NCI-H524 (cell line): ENCODE results near the gene RANGRF.
"Not testable (repeated sequence)": the region's sequence is repeated elsewhere in the genome, so short reads cannot be mapped to it uniquely, and the experiment has no call there.

Source experiments
- DNase-seq, 2 experiments: peaks; one replicate each; lab custom pipeline; 2025; lab: John Stamatoyannopoulos, UW

The RANGRF gene, protein sequence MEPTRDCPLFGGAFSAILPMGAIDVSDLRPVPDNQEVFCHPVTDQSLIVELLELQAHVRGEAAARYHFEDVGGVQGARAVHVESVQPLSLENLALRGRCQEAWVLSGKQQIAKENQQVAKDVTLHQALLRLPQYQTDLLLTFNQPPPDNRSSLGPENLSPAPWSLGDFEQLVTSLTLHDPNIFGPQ

DNA sequence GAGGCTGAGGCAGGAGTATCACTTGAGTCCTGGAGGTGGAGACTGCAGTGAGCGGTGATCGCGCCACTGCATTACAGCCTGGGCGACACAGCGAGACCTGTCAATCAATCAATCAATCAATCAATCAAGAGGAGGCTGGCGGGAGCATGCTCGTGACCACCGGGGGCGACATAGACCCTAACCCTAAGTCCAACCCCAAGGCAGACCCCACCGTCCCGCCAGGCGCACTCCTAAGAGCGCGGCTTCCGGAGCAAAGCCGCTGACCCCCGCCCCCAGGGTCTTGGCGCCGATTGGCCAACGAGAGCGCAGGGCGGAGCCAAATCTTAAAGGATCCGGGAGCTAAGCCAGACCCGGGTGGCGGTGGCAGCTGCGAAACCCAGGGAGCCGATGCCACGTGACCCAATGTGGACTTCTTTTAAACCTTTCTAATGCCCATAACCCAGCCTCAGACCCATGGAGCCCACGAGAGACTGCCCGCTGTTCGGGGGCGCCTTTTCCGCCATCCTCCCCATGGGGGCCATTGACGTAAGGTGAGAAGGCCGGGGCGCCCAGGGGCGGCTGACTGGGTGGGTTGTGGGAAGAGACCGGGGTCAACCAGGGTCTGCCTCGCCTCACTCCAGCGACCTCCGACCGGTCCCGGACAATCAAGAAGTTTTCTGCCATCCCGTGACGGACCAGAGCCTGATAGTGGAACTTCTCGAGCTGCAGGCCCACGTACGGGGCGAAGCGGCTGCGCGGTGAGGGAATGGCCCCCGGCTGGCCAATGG, at the start of gene RANGRF:
Gene RANGRF (plus strand): TSS at position 335 of the 767 bp plus-strand sequence. CDS start 119 bp downstream, at position 454.
- DNase-seq = peak; percentile 22 to 75

DNA sequence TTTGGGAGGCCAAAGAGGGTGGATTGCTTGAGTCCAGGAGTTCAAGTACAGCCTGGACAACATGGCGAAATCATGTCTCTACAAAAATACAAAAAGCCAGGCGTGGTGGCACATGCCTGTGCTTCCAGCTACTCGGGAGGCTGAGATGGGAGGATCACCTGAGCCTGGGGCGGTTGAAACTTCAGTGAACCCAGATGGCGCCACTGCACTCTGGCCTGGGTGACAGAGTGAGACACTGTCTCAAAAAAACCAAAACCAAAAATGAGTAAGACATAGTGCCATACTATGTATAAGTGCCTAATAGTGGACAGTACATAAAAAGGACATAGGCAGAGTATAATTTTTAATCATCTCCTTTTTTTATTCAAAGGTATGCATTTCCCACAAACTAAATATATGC, 44.6 kb upstream of the RANGRF start:
- no peak for DNase-seq

DNA sequence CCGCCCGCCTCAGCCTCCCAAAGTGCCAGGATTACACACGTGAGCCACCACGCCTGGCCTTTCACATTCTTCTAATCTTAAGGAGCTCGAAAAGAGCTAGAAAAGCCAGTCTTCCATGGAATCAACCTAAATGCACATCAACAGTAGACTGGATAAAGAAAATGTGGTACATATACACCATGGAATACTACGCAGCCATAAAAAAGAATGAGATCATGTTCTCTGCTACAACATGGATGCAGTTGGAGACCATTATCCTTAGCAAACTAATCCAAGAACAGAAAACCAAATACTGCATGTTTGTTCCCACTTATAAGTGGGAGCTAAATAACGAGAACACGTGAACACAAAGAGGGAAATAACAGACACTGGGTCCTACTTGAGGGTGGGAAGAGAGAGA, 43.7 kb upstream of the RANGRF start:
- no peak for DNase-seq

DNA sequence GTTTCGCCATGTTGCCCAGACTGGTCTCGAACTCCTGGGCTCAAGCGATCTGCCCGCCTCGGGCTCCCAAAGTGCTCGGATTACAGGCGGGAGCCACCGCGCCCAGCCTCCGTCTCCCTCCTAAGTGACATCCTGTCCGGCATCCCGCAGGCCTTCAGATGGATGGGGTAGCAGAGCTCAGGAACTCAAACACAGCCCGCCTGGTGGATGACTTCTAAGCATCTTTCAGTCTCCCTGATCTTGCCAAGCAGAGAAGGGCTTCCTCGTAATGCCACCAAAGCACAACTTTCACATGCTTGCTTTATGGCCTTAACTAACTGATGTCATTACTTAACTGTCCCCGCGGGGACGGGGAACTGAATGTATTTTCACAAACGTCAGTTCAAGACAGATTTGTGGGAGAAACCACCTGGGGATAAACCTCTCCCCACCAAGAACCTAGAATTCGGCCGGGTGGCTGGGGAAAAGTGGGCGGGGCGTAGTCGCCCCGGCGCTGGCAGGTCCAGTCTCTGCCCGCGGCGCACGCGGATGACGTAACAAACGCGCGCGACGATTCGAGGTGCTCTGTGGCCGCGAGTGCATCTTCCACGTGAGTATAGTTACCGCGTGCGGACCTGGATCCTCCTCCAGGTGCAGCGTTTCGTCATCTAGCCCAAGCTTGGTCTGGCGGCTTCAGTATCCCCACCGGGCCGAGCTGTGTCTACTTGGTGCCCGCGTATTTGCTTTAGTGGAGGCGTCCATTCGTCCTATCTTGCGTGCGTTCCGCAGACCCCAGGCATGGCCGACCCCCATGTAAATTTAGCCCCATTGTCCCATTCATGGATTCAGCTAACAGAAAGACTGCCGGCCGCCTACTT, 39.5 kb upstream of the RANGRF start, which contains the start of gene PFAS:
Gene PFAS (plus strand): TSS at position 539 of the 857 bp plus-strand sequence. CDS start 4,649 bp downstream, outside the sequence.
- peak; percentile 34 to 82 for DNase-seq

DNA sequence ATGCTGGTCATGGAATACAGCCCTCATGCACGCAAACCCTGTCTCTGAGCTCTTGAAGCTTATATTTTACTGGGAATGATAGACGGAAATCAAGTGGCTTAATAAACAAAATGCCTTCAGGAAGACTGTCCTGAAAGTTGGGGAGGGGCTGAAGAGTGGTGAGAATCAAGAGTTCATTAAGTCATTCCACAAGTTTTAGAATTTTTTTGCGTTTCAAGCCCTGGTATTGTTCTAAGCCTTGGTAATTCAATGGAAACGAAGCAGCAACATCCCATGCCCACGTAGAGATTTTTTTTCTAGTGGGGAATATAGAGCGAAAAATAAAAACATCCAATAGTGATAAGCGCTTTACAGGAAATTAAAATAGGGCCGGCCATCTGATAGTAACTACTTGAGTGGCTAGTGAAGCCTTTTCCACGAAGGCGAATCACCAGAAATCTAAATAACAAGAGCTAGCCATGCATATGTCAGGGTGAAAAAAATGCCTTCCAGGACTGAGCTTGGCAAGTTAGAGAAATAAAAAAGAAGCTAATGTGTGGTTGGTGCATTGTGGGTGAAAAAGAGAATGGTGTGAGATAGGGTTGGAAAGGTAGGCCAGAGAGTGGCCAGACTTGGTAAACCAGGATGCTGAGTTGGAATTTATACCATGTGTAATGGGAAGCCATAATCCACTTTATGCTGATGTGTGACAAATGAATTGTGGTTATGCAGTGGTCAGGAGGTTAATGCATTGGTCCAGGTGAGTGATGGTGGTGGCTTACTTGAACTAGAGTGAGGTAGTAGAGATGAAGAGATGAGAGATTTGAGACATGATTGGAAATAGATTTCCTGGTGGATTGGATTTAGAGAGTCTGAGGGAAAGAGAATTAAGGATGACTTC, 38.6 kb upstream of the RANGRF start:
- DNase-seq = no peak

DNA sequence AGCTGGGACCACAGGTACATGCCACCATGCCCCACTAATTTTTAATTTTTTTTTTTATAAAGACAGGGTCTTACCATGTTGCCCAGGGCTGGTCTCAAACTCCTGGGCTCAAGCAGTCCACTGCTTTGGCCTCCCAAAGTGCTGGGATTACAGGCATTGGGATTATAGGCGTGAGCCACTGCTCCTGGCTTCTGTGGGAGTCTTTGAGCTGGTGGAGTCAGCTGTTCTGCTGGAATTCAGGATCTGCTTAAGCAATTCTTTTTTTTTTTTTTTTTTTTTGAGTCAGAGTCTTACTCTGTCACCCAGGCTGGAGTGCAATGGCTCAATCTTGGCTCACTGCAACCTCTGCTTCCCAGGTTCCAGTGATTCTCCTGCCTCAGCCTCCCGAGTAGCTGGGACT, 37.1 kb upstream of the RANGRF start:
- DNase-seq = not testable (repeated sequence)

DNA sequence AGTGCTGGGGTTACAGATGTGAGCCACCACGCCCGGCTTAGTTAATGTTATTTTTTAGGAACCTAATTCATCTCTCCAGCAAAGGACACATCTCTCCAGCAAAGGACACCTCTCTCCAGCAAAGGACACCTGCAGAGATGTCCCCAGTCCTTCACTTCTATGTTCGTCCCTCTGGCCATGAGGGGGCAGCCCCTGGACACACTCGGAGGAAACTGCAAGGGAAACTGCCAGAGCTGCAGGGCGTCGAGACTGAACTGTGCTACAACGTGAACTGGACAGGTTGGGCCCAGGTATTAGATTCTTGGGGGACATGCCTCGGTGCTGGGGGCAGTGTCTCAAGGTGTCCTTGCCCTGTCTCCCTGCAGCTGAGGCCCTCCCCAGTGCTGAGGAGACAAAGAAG, 34.7 kb upstream of the RANGRF start:
- peak in 1 of 2 experiments; percentile 19 for DNase-seq

DNA sequence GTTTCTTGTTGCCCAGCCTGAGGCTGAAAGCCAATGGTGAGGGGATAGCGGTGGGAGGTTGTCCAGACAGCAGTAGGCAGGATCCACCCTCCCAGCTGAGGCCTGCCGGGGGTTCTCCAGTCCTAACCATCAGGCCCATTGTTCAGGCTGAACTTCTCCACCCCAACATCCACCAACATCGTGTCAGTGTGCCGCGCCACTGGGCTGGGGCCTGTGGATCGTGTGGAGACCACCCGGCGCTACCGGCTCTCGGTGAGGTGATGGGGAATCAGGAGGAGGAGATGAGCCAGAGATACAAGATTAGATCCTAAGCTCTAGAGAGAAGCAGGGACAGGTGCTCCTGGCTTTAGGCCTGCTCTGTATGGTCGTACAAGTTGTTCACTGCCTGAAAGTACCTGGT, 33.6 kb upstream of the RANGRF start:
- no peak for DNase-seq

DNA sequence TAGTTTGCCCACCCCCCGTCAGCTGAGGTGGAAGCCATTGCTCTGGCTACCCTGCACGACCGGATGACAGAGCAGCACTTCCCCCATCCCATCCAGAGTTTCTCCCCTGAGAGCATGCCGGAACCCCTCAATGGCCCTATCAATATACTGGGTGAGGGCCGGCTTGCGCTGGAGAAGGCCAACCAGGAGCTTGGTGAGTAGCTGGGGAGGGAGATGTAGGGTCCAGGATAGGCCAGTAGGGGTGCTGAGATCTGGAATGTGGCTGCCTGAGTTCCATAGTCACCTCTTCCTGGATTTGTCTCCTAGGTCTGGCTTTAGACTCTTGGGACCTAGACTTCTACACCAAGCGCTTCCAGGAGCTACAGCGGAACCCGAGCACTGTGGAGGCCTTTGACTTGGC, 33.0 kb upstream of the RANGRF start:
- no peak for DNase-seq

DNA sequence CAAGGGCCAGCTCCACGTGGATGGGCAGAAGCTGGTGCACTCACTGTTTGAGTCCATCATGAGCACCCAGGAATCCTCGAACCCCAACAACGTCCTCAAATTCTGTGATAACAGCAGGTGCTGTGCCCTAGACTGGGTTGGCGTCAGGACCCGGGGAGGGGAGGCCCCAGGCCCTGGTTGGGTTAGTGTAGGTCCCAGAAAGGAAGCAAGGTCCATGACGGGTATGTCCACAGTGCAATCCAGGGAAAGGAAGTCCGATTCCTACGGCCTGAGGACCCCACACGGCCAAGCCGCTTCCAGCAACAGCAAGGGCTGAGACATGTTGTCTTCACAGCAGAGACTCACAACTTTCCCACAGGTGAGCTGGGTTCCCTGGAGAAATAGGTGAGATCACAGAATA, 32.2 kb upstream of the RANGRF start:
- no peak for DNase-seq

DNA sequence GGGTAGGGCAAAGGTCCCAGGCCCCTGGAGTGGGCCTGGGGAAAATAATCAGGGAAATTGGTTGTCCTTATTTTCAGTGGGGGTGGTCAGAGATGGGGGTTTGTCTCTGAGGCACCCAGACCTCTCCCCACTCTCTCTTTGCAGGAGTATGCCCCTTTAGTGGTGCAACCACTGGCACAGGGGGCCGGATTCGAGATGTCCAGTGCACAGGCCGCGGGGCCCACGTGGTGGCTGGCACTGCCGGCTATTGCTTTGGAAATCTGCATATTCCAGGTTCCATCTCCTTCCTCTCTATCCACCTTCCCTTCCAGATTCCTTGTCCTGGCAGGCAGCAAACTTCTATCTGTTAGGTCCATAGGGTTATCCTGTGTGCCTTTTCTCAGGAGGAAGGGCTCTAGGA, 31.8 kb upstream of the RANGRF start:
- no peak for DNase-seq

DNA sequence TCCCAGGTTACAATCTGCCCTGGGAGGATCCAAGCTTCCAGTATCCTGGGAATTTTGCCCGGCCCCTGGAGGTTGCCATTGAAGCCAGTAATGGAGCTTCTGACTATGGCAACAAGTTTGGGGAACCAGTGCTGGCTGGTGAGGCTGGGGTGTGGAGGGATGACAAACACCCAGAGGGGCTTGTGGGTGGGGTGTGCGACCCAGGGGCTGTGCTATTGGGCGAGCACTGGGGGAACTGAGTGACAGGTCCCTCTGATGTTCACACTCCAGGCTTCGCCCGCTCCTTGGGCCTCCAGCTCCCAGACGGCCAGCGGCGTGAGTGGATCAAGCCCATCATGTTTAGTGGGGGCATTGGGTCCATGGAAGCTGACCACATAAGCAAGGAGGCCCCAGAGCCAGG, 30.7 kb upstream of the RANGRF start:
- no peak for DNase-seq

DNA sequence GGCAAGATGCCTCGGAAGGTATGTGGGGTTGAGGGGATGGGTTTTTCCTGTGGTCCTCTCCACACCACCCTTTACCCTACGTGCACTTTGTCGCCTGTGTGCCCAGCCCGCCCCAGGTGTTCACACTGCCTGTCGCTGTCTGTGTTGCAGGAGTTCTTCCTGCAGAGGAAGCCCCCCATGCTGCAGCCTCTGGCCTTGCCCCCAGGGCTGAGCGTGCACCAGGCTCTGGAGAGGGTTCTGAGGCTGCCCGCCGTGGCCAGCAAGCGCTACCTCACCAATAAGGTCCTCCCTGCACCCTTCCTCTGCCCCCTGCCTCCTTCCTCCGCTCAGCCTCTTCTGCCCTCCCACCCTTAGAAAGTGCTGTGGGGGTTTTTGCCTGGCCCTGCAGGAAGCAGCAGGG, 24.1 kb upstream of the RANGRF start:
- DNase-seq = no peak

DNA sequence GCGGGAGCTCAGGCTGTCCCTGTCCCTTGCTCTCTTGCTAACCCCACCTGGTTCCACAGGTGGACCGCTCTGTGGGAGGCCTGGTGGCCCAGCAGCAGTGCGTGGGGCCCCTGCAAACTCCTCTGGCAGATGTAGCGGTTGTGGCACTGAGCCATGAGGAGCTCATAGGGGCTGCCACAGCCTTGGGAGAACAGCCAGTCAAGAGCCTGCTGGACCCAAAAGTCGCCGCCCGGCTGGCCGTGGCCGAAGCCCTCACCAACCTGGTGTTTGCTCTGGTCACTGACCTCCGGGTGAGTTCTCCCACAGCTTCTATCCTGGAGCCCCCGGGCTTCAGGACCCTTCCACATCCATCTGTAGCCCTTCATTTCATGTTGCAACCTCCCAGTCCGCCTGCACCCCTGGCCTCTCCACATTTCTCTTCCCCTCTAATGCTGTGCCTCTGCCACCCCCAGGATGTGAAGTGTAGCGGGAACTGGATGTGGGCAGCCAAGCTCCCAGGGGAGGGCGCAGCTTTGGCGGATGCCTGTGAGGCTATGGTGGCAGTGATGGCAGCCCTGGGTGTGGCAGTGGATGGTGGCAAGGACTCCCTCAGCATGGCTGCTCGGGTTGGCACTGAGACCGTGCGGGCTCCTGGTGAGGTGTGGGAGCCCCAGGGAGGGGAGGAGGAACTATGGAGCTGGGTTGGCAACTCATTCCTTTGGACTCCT, 23.5 kb upstream of the RANGRF start:
- DNase-seq = no peak

DNA sequence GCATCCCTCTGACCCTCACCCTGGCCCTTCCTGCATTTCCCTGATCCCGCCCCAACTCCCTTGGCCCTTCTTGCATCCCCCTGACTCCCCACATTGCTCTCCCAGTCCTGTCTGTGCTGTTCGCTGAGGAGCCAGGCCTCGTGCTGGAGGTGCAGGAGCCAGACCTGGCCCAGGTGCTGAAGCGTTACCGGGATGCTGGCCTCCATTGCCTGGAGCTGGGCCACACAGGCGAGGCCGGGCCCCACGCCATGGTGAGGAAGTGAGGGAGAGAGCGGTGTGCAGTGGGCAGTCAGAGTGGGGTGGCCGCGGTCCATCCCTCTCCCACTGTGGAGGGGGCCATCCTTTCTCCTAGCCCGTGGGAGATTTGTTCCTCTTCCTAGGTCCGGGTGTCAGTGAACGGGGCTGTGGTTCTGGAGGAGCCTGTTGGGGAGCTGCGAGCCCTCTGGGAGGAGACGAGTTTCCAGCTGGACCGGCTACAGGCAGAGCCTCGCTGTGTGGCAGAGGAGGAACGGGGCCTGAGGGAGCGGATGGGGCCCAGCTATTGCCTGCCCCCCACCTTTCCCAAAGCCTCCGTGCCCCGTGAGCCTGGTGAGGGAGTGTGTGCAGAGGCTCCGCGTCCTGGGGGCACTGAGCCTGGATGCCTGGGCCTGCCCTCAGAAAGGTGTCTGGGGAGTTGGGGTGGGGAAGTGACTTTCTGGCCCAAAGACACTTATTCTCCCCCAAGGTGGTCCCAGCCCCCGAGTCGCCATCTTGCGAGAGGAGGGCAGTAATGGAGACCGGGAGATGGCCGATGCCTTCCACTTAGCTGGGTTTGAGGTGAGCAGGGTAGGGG, 21.6 kb upstream of the RANGRF start:
- no peak for DNase-seq

DNA sequence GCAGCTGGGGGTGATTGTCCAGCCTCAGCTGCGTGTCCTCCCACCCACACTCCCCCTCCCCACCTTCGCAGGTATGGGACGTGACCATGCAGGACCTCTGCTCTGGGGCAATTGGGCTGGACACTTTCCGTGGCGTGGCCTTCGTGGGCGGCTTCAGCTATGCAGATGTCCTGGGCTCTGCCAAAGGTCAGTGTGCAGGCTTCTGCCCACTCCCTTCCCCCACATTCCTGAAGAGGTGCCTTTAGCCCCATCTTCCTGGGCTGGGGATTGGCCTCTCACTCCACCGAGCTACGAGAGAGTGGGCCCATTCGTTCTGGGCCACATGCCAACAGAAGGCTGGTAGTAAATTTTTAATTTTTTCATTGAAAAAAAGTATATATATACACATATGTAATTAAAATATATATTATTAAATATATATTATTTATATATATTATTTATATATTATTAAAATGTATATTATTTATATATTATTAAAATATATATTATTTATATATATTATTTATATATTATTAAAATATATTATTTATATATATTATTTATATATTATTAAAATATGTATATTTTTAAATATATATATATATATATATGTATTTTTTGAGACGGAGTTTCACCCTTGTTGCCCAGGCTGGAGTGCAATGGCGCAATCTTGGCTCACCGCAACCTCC, 20.9 kb upstream of the RANGRF start:
- no peak for DNase-seq

DNA sequence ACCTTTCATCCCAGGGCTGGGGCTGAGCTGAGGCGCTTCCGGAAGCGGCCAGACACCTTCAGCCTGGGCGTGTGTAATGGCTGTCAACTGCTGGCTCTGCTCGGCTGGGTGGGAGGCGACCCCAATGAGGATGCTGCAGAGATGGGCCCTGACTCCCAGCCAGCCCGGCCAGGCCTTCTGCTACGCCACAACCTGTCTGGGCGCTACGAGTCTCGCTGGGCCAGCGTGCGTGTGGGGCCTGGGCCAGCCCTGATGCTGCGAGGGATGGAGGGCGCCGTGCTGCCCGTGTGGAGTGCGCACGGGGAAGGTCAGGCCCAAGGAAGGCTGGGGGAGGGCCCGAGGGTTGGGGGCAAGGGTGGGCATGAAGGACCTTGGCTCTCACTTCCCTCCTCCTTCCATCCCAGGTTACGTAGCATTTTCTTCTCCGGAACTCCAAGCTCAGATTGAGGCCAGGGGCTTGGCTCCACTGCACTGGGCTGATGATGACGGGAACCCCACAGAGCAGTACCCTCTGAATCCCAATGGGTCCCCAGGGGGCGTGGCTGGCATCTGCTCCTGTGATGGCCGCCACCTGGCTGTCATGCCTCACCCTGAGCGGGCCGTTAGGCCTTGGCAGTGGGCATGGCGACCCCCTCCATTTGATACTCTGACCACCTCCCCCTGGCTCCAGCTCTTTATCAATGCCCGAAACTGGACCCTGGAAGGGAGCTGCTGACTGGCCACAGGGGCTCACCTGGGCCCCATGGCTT, 19.7 kb upstream of the RANGRF start:
- no peak for DNase-seq

DNA sequence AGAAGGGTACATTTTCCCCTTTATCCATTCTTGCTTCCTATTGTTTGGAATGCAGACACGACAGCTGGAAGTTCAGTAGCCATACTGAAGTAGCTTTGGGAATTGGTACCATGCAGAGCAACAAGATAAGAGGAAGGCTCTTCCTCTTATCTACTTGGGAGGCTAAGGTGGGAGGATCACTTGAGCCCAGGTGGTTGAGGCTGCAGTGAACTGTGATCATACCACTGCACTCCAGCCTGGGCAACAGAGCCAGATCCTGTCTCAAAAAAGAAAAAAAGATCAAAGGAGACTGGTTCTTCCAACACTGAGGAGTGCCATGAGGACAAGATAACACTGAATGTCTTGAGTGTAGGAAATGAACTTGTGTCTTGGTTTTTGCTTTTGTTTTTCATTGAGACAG, 16.0 kb upstream of the RANGRF start:
- DNase-seq = no peak

DNA sequence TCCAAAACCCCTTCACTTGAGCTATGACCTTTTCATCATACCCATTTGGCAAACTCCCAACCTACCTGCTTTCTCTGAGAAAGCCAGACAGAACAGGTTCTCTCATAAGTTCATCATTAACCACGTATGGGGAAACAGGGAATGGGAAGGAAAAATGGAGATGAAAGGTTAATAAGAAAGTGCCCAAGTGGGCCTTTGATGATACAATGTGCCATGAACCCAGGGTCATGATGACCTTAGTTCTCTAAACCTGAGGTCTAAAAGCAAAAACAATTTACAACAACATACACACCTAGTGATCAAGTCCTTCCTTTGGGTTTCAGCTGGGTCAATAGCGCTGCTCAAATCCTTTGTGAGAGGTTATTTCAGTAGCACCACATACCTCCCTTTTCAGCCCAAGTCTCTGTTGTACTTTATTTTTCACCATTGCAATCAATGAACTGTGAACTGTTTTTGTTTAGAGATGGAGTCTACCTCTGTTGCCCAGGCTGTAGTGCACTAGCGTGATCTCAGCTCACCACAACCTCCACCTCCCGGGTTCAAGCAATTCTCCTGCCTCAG, 14.5 kb upstream of the RANGRF start:
- DNase-seq = no peak
